Thoracic aorta (tissue), 2 donors: Measurements from ENCODE around the gene STARD10. TPM values are rescaled to one million over a fixed set of nuclear protein-coding genes. Genes with fewer than 3 reads are reported as not detected.

Experiments
- ATAC-seq: fragments of 150-250 bp; one replicate; pipeline ENCODE4 v1.8.0; 2017; ENCODE audit warnings: low read depth; ENCODE audit not compliant: insufficient number of reproducible peaks, low FRiP score
- DNase-seq: peaks from one replicate; pipeline ENCODE4 v3.0.0-alpha.2; 2020; ENCODE audit warnings: low spot score
- H3K27ac ChIP-seq, 2 donors: fragments of 200-600 bp; sonication (generic); 1 replicate in 1 of 2; 2 replicates in 1 of 2; pipeline ENCODE4 v1.5.1; 2016; ENCODE audit warnings: mild to moderate bottlenecking in 2 of 2, moderate library complexity in 2 of 2
- H3K27me3 ChIP-seq: fragments of 200-600 bp; sonication (generic); replicated peaks from 2 replicates; pipeline ENCODE4 v1.6.0; 2016; ENCODE audit warnings: mild to moderate bottlenecking; ENCODE audit not compliant: insufficient read depth
- H3K36me3 ChIP-seq: fragments of 200-600 bp; sonication (generic); one replicate; pipeline ENCODE4 v1.5.1; 2016
- H3K4me1 ChIP-seq, 2 donors: fragments of 200-600 bp; sonication (generic); 1 replicate in 1 of 2; 2 replicates in 1 of 2; pipeline versions ENCODE4 v1.5.1 to v1.6.0; 2016; ENCODE audit warnings: low read depth in 2 of 2, mild to moderate bottlenecking in 1 of 2; ENCODE audit not compliant: control insufficient read depth in 1 of 2
- H3K4me3 ChIP-seq: fragments of 200-600 bp; sonication (generic); 2 replicates; pipeline ENCODE4 v1.5.1; 2016; ENCODE audit warnings: mild to moderate bottlenecking
- H3K9me3 ChIP-seq: fragments of 200-600 bp; sonication (generic); 2 replicates; pipeline ENCODE4 v1.5.1; 2016
- total RNA-seq, 2 donors: library from RNA; depleted of rRNA; stranded (reverse); fragments of >200 nt; gene quantifications; one replicate each; pipeline versions ENCODE4 v1.1.0 to v1.2.3, GENCODE V29; 2016
- TF ChIP-seq, protein P1 (sequence below): fragments of 200-600 bp; sonication (generic); IDR thresholded peaks from one replicate; pipeline ENCODE4 v1.5.1; 2019; ENCODE audit warnings: antibody characterized with exemption

Gene STARD10
- total RNA-seq, 2 donors from 2014 or later, result 24.3 to 57.3 TPM

GRCh38 chr11:72766152-72766902 is 27.5 kb downstream of the STARD10 start:
- ATAC-seq (no peak), DNase-seq (no peak)
- Histone ChIP-seq H3K4me3 (no peak overlapping the region), H3K27ac (no peak overlapping the region), H3K9me3 (no peaks in the 10 kb centered on the region), H3K4me1 (no peaks in the 10 kb centered on the region), H3K27me3 (no peaks in the 10 kb centered on the region), H3K36me3 (no peaks in the 10 kb centered on the region)
- TF ChIP-seq, protein P1, sequence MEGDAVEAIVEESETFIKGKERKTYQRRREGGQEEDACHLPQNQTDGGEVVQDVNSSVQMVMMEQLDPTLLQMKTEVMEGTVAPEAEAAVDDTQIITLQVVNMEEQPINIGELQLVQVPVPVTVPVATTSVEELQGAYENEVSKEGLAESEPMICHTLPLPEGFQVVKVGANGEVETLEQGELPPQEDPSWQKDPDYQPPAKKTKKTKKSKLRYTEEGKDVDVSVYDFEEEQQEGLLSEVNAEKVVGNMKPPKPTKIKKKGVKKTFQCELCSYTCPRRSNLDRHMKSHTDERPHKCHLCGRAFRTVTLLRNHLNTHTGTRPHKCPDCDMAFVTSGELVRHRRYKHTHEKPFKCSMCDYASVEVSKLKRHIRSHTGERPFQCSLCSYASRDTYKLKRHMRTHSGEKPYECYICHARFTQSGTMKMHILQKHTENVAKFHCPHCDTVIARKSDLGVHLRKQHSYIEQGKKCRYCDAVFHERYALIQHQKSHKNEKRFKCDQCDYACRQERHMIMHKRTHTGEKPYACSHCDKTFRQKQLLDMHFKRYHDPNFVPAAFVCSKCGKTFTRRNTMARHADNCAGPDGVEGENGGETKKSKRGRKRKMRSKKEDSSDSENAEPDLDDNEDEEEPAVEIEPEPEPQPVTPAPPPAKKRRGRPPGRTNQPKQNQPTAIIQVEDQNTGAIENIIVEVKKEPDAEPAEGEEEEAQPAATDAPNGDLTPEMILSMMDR, result no peak

GRCh38 chr11:72764503-72764902 is 29.3 kb downstream of the STARD10 start:
- H3K27ac ChIP-seq, result no peak overlapping the region
- no peaks in the 10 kb centered on the region for H3K9me3 ChIP-seq
- DNase-seq (no peak), ATAC-seq (no peak)
- no peaks in the 10 kb centered on the region for H3K4me1 ChIP-seq
- H3K27me3 ChIP-seq, result no peaks in the 10 kb centered on the region
- H3K36me3 ChIP-seq, result no peaks in the 10 kb centered on the region
- H3K4me3 ChIP-seq, result no peak overlapping the region
- TF ChIP-seq, protein P1, result no peak

- TF ChIP-seq, protein P1, result no peak
Observed at GRCh38 chr11:72763823-72764222, 30.0 kb downstream of the STARD10 start.

DNA sequence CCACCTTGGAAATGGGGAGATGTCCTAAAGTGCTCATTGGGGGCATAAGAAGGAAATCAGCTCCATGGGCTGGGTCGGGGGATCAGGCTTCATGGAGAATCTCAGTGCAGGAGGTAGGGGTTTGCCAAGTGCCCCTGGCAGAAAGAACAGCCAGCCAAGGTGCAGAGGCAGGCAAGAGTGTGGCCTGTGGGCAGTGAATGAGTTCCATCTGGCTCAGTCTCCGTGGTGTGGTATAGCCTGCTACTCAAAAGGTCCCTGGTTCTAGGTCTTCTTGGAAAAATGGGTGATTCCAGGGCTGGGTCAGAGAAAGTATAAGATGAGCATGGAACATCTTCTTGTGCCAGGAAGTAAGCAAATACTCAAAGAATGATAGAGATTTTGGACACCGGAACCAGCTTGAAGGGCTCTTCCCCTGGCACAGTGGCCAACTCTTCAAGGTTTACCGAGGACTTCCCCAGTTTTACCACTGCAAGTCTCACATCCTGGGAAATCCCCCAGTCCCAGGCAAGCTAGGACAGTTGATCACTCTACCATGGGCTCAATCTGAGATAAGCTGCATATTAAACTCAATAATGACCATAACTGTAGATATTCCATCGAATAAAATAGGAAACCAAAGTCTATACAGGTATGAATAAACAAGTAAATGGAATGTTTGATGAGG is 31.1 kb downstream of the STARD10 start:
- Histone ChIP-seq H3K27ac (no peak overlapping the region), H3K27me3 (no peaks in the 10 kb centered on the region), H3K9me3 (no peaks in the 10 kb centered on the region), H3K4me1 (no peaks in the 10 kb centered on the region), H3K4me3 (no peak overlapping the region), H3K36me3 (no peaks in the 10 kb centered on the region)
- ATAC-seq (no peak), DNase-seq (no peak)
- TF ChIP-seq, protein P1, result no peak

More at GRCh38 chr11:72763823-72764222, 30.0 kb downstream of the STARD10 start:
- H3K4me3 ChIP-seq, result no peak overlapping the region
- no peaks in the 10 kb centered on the region for H3K9me3 ChIP-seq
- ATAC-seq, result no peak
- DNase-seq, result no peak
- H3K4me1 ChIP-seq, result no peaks in the 10 kb centered on the region
- no peaks in the 10 kb centered on the region for H3K36me3 ChIP-seq
- H3K27ac ChIP-seq, result no peak overlapping the region
- H3K27me3 ChIP-seq, result no peaks in the 10 kb centered on the region

- H3K27me3 ChIP-seq, result no peaks in the 10 kb centered on the region
- no peaks in the 10 kb centered on the region for H3K9me3 ChIP-seq
- H3K4me1 ChIP-seq, result no peaks in the 10 kb centered on the region
- ATAC-seq, result no peak
- H3K27ac ChIP-seq, result no peak overlapping the region
- DNase-seq, result no peak
- TF ChIP-seq, protein P1, result no peak
- H3K36me3 ChIP-seq, result peaks cover 7% of the 10 kb centered on the region
- no peak overlapping the region for H3K4me3 ChIP-seq
Observed at GRCh38 chr11:72760539-72761405, 33.1 kb downstream of the STARD10 start.
